Subcutaneous adipose tissue (tissue), 4 donors: Measurements from ENCODE around the gene PAPSS1. TPM values are rescaled to one million over a fixed set of nuclear protein-coding genes. Genes with fewer than 3 reads are reported as not detected.

Experiments used
- CTCF ChIP-seq: fragments of 450-650 bp; IDR thresholded peaks from one replicate; pipeline ENCODE4 v1.5.1; 2016; ENCODE audit warnings: low read depth, mild to moderate bottlenecking, control low read depth, antibody characterized with exemption, moderate library complexity
- total RNA-seq, 4 donors: library from RNA; depleted of rRNA; stranded (reverse); fragments of >200 nt; gene quantifications; one replicate each; pipeline ENCODE4 v1.1.0, GENCODE V29; 2016

Gene PAPSS1
- 10 to 100 TPM; 37.0 to 67.0 (median 44.8) TPM for total RNA-seq

GRCh38 chr4:107719922-107720722 lies at the start of gene PAPSS1:
Gene PAPSS1 (minus strand): TSS chr4:107720234. CDS start chr4:107720179, 55 bp downstream.
- TF ChIP-seq CTCF = no peak

GRCh38 chr4:107760281-107760947 lies 40.4 kb upstream of the PAPSS1 start:
- no peak for TF ChIP-seq CTCF

- TF ChIP-seq CTCF = no peak
These were observed 37.9 kb upstream of the PAPSS1 start for GRCh38 chr4:107757864-107758476.

- no peak for TF ChIP-seq CTCF
These were observed 37.2 kb upstream of the PAPSS1 start for GRCh38 chr4:107757283-107757682.

GRCh38 chr4:107755841-107756356 lies 35.9 kb upstream of the PAPSS1 start:
- TF ChIP-seq CTCF = no peak

GRCh38 chr4:107751670-107752069 lies 31.6 kb upstream of the PAPSS1 start:
- no peak for TF ChIP-seq CTCF
